SK-N-SH (cell line): ENCODE results near the gene WRNIP1. TPM values are rescaled to one million over a fixed set of nuclear protein-coding genes. Genes with fewer than 3 reads are reported as not detected.

Experiments
- CTCF ChIA-PET: fragments of 300-600, 350-600 bp; formaldehyde crosslinking; extraction: SDS; loops from one replicate; lab custom pipeline; 2021; lab: Yijun Ruan, JAX
- POLR2A ChIA-PET: fragments of 350-600 bp; sonication (Branson Sonifier 250); formaldehyde crosslinking; extraction: SDS; loops from one replicate; lab custom pipeline; 2020; ENCODE audit warnings: antibody characterized with exemption, inconsistent platforms; lab: Yijun Ruan, JAX
- DNase-seq: peaks from one replicate; pipeline ENCODE4 v3.0.0; 2012
- H2AFZ ChIP-seq: fragments of 200-600 bp; sonication (generic); 2 replicates; pipeline ENCODE4 v1.8.1; 2016; ENCODE audit warnings: antibody characterized with exemption, mild to moderate bottlenecking, low read depth
- H3F3A ChIP-seq: fragments of 200-600 bp; sonication (generic); replicated peaks from 2 replicates; pipeline ENCODE3; 2016; ENCODE audit warnings: antibody characterized with exemption, mild to moderate bottlenecking; ENCODE audit not compliant: insufficient read depth
- H3K27ac ChIP-seq, 2 experiments: fragments of 200-500 bp in 1 of 2; fragments of 200-600 bp in 1 of 2; sonication (Bioruptor generic) in 1 of 2; sonication (generic), shearing (Covaris generic) in 1 of 2; 2 replicates each; pipeline versions ENCODE4 v1.5.1 to v1.6.1; 2014 to 2016; ENCODE audit warnings: low read depth in 2 of 2, inconsistent platforms in 1 of 2, low read length in 1 of 2, mild to moderate bottlenecking in 1 of 2, mixed read lengths in 1 of 2
- H3K27me3 ChIP-seq: fragments of 200-600 bp; sonication (generic), shearing (Covaris generic); 2 replicates; pipeline ENCODE4 v1.6.1; 2016; ENCODE audit warnings: mixed run types; ENCODE audit not compliant: insufficient read depth
- H3K36me3 ChIP-seq, 2 experiments: fragments of 200-500 bp in 1 of 2; fragments of 200-600 bp in 1 of 2; sonication (Bioruptor generic) in 1 of 2; sonication (generic) in 1 of 2; replicated peaks in 1 of 2; 2 replicates each; pipeline versions ENCODE3 to v1.5.1; 2014 to 2016; ENCODE audit warnings: low read length in 1 of 2, mild to moderate bottlenecking in 1 of 2; ENCODE audit not compliant: insufficient read depth in 2 of 2, control insufficient read depth in 1 of 2
- H3K4me1 ChIP-seq, 2 experiments: fragments of 200-500 bp in 1 of 2; fragments of 200-600 bp in 1 of 2; sonication (Bioruptor generic) in 1 of 2; sonication (generic), shearing (Covaris generic) in 1 of 2; 2 replicates each; pipeline versions ENCODE4 v1.5.1 to v1.6.1; 2014 to 2016; ENCODE audit warnings: low read depth in 1 of 2, low read length in 1 of 2, mixed run types in 1 of 2; ENCODE audit not compliant: insufficient read depth in 2 of 2, control insufficient read depth in 1 of 2
- H3K4me2 ChIP-seq: fragments of 200-600 bp; sonication (generic), shearing (Covaris generic); 2 replicates; pipeline ENCODE4 v1.6.1; 2017; ENCODE audit warnings: mixed run types
- H3K4me3 ChIP-seq, 2 experiments: fragments of 200-500 bp in 1 of 2; fragments of 200-600 bp in 1 of 2; sonication (Bioruptor generic) in 1 of 2; sonication (generic), shearing (Covaris generic) in 1 of 2; 2 replicates each; pipeline versions ENCODE4 v1.5.1 to v1.8.1; 2014 to 2016; ENCODE audit warnings: low read depth in 2 of 2, inconsistent platforms in 1 of 2, low read length in 1 of 2, mild to moderate bottlenecking in 1 of 2, mixed read lengths in 1 of 2, moderate library complexity in 1 of 2
- H3K79me2 ChIP-seq: fragments of 200-600 bp; sonication (generic); 2 replicates; pipeline ENCODE4 v1.8.1; 2017; ENCODE audit warnings: mild to moderate bottlenecking; ENCODE audit not compliant: insufficient read depth
- H3K9ac ChIP-seq: fragments of 200-600 bp; sonication (generic); 2 replicates; pipeline ENCODE4 v1.6.1; 2017; ENCODE audit warnings: mixed run types
- H3K9me2 ChIP-seq: fragments of 200-600 bp; sonication (generic); 2 replicates; pipeline ENCODE4 v1.6.1; 2017; ENCODE audit warnings: mixed run types
- H3K9me3 ChIP-seq: fragments of 200-600 bp; sonication (generic); 2 replicates; pipeline ENCODE4 v1.6.1; 2017; ENCODE audit warnings: mixed run types, mild to moderate bottlenecking, moderate library complexity
- H4K20me1 ChIP-seq: fragments of 200-600 bp; sonication (generic); 2 replicates; pipeline ENCODE4 v1.6.1; 2017; ENCODE audit warnings: mild to moderate bottlenecking, mixed run types; ENCODE audit not compliant: insufficient read depth
- ELF1 ChIP-seq: IDR thresholded peaks from 2 replicates; pipeline ENCODE4 v1.4.0; 2012
- EZH2phosphoT487 ChIP-seq: fragments of 200-600 bp; sonication (generic); IDR thresholded peaks from 2 replicates; pipeline ENCODE4 v1.6.1; 2017; ENCODE audit warnings: low read depth, mixed run types, mild to moderate bottlenecking, antibody characterized with exemption, moderate library complexity, borderline replicate concordance
- FOXM1 ChIP-seq: IDR thresholded peaks from 2 replicates; pipeline ENCODE4 v1.4.0; 2012; ENCODE audit warnings: low read depth, mild to moderate bottlenecking
- JUND ChIP-seq: IDR thresholded peaks from 2 replicates; pipeline ENCODE4 v1.4.0; 2012
- REST ChIP-seq: IDR thresholded peaks from 2 replicates; pipeline ENCODE4 v1.6.1; 2012; ENCODE audit warnings: mild to moderate bottlenecking, low read depth, low read length, moderate library complexity
- TAF1 ChIP-seq: IDR thresholded peaks from 2 replicates; pipeline ENCODE4 v1.6.1; 2012; ENCODE audit warnings: low read depth, mild to moderate bottlenecking, low read length, moderate library complexity, borderline replicate concordance
- TCF12 ChIP-seq: IDR thresholded peaks from 2 replicates; pipeline ENCODE4 v1.4.0; 2012
- USF1 ChIP-seq: IDR thresholded peaks from 2 replicates; pipeline ENCODE4 v1.4.0; 2012; ENCODE audit warnings: low read depth, borderline replicate concordance
- WGBS: methylation state at CpG from one replicate; pipeline ENCODE4 v1.1.6; 2017; ENCODE audit warnings: low lambda C conversion rate; 5-methylcytosine and 5-hydroxymethylcytosine counted together
- polyA plus RNA-seq, 3 experiments: library from polyadenylated mRNA; depleted of rRNA; stranded (reverse); fragments of >200 nt; gene quantifications; 2 replicates each; pipeline ENCODE4 v1.2.3, GENCODE V29; 2012
- TF ChIP-seq, protein P1 (sequence below): fragments of 200-600 bp; sonication (generic); IDR thresholded peaks from 2 replicates; pipeline ENCODE4 v1.6.1; 2017; ENCODE audit warnings: antibody characterized with exemption, mild to moderate bottlenecking, moderate library complexity
- TF ChIP-seq, protein P2 (sequence below): IDR thresholded peaks from 2 replicates; pipeline ENCODE4; 2012

Gene WRNIP1
- polyA plus RNA-seq, 1 of the 3 experiments (the other 2 are of a cell fraction) = 47.5 TPM

DNA sequence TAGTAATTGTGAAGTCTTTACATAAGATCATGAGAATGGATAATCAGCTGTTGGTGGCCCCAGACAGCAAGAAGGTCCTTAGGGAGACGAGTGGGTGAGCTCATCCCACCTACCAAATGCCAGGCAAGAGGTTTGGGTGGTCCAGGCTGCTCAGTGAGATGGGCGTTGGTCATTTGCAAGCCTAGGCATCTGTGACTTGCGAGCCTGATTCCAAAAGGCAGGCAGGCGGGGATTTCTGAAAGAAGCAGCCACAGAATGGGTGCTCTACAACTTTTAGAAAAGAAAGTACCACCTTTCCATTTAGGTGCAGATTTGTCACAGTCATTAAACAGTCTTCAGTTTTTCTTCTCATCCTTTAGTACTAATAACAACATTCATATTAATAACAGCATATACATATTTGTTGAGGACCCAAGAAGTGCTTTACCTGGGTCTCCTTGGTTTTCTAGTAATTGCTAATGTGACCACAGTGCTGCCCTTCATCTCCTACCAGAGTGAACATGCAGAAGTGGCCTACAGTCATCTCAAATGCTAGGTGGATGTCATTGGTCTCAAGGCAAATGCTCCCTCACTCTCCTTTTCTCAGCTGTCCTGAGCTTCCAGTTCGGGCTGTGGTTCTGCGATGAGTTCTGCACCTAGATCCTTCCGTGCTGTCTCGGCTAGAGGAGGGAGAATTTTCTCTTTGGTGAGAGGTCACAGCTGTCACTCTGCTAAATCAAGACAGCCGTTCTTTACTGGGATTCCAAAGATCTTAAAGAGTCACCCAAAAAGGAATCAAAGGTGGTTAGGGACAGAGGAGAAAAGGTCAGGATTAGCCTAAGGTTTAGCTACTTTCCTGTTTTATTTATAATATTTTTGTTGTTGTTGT lies 2.7 kb downstream of the WRNIP1 start:
- CTCF ChIA-PET = interaction anchor here (0.8 to 9.3 kb wide), 16 partner anchors 8 to 222 kb away, joined by 3 to 100 read pairs (median 8); partner anchors contain the start of genes MYLK4 and SERPINB1

More for the DNA sequence above, 2.7 kb downstream of the WRNIP1 start:
- H3K4me1 ChIP-seq = peaks cover 13 to 34% of the 10 kb centered on the region in 2 experiments; a peak in 3 of 4 replicates
- no peak overlapping the region for H2AFZ ChIP-seq
- H3F3A ChIP-seq = peaks cover 8% of the 10 kb centered on the region
- peak overlapping the region in 1 of 2 experiments; percentile 73; a peak in 1 of 4 replicates for H3K27ac ChIP-seq
- H3K36me3 ChIP-seq = peaks cover 39 to 41% of the 10 kb centered on the region in 2 experiments
- H3K9me2 ChIP-seq = no peaks in the 10 kb centered on the region
- H3K4me3 ChIP-seq = peak overlapping the region; percentile 86 to 91
- TF ChIP-seq JUND (no peak), FOXM1 (no peak), EZH2phosphoT487 (no peak), REST (no peak), TAF1 (no peak), TCF12 (no peak), USF1 (no peak), ELF1 (no peak)
- TF ChIP-seq, protein P1, sequence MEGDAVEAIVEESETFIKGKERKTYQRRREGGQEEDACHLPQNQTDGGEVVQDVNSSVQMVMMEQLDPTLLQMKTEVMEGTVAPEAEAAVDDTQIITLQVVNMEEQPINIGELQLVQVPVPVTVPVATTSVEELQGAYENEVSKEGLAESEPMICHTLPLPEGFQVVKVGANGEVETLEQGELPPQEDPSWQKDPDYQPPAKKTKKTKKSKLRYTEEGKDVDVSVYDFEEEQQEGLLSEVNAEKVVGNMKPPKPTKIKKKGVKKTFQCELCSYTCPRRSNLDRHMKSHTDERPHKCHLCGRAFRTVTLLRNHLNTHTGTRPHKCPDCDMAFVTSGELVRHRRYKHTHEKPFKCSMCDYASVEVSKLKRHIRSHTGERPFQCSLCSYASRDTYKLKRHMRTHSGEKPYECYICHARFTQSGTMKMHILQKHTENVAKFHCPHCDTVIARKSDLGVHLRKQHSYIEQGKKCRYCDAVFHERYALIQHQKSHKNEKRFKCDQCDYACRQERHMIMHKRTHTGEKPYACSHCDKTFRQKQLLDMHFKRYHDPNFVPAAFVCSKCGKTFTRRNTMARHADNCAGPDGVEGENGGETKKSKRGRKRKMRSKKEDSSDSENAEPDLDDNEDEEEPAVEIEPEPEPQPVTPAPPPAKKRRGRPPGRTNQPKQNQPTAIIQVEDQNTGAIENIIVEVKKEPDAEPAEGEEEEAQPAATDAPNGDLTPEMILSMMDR = no peak
- TF ChIP-seq, protein P2, sequence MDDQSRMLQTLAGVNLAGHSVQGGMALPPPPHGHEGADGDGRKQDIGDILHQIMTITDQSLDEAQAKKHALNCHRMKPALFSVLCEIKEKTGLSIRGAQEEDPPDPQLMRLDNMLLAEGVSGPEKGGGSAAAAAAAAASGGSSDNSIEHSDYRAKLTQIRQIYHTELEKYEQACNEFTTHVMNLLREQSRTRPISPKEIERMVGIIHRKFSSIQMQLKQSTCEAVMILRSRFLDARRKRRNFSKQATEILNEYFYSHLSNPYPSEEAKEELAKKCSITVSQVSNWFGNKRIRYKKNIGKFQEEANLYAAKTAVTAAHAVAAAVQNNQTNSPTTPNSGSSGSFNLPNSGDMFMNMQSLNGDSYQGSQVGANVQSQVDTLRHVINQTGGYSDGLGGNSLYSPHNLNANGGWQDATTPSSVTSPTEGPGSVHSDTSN = no peak
- H4K20me1 ChIP-seq = peaks cover 43% of the 10 kb centered on the region
- 80% methylated on average over 9 of the region's 9 CpGs for WGBS
- POLR2A ChIA-PET = no interaction called here
- peaks cover 70% of the 10 kb centered on the region for H3K79me2 ChIP-seq
- H3K4me2 ChIP-seq = peak overlapping the region; percentile 96
- DNase-seq = no peak
- H3K9me3 ChIP-seq = no peaks in the 10 kb centered on the region
- H3K27me3 ChIP-seq = no peaks in the 10 kb centered on the region
- H3K9ac ChIP-seq = peak overlapping the region; percentile 83; the same call in 1 of the 2 replicates
